ENCODE measurements around the gene P3H3.

DNA sequence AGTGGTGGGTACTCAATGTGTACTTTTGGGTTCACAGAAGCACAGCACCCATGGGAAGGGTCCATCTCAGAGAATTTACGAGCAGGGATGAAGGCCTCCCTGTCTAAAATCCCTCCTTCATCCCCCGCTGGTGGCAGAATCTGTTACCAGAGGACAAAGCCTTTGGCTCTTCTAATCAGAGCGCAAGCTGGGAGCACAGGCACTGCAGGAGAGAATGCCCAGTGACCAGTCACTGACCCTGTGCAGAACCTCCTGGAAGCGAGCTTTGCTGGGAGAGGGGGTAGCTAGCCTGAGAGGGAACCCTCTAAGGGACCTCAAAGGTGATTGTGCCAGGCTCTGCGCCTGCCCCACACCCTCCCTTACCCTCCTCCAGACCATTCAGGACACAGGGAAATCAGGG, 8.0 kb upstream of the P3H3 start:
- TF ChIP-seq, protein P1, sequence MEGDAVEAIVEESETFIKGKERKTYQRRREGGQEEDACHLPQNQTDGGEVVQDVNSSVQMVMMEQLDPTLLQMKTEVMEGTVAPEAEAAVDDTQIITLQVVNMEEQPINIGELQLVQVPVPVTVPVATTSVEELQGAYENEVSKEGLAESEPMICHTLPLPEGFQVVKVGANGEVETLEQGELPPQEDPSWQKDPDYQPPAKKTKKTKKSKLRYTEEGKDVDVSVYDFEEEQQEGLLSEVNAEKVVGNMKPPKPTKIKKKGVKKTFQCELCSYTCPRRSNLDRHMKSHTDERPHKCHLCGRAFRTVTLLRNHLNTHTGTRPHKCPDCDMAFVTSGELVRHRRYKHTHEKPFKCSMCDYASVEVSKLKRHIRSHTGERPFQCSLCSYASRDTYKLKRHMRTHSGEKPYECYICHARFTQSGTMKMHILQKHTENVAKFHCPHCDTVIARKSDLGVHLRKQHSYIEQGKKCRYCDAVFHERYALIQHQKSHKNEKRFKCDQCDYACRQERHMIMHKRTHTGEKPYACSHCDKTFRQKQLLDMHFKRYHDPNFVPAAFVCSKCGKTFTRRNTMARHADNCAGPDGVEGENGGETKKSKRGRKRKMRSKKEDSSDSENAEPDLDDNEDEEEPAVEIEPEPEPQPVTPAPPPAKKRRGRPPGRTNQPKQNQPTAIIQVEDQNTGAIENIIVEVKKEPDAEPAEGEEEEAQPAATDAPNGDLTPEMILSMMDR (IDR thresholded peaks at IDR 0.05; ENCODE audit: low read depth, low read length) = no peak
- TF ChIP-seq EZH2phosphoT487 (IDR thresholded peaks at IDR 0.05; ENCODE audit: low read depth) = no peak

Data from OCI-LY3 (cell line).